Stimulated activated CD4-positive, alpha-beta T cell treated with anti-CD3 and anti-CD28 coated beads, Interleukin-1b, Interleukin-23, amount 100 ng/mL, for 24 hours (primary cell): ENCODE data around the gene AKR1C3.
"Not testable (repeated sequence)": the region's sequence is repeated elsewhere in the genome, so short reads cannot be mapped to it uniquely, and the experiment has no call there.

Experiments used
- DNase-seq, 4 experiments: peaks; one replicate each; pipeline ENCODE4 v3.0.0-alpha.2; 2020; ENCODE audit warnings: low read depth in 4 of 4, low spot score in 1 of 4

The AKR1C3 gene

GRCh38 chr10:5136468-5137087, 42.4 kb downstream of the AKR1C3 start:
- DNase-seq = no peak

- not testable (repeated sequence) for DNase-seq
These were observed 43.5 kb downstream of the AKR1C3 start for GRCh38 chr10:5137699-5138098.

- no peak for DNase-seq
These were observed 48.0 kb downstream of the AKR1C3 start for GRCh38 chr10:5142199-5142598.

- DNase-seq = no peak
These were observed 48.9 kb downstream of the AKR1C3 start for GRCh38 chr10:5143137-5143536.

- no peak for DNase-seq
These were observed 52.7 kb downstream of the AKR1C3 start for GRCh38 chr10:5146920-5147254.

GRCh38 chr10:5147255-5147980, 53.2 kb downstream of the AKR1C3 start:
- DNase-seq = no peak

GRCh38 chr10:5147981-5148677, 53.9 kb downstream of the AKR1C3 start:
- DNase-seq = no peak

GRCh38 chr10:5148678-5149032, 54.4 kb downstream of the AKR1C3 start:
- DNase-seq = no peak

GRCh38 chr10:5151076-5151475, 56.9 kb downstream of the AKR1C3 start:
- DNase-seq = no peak

GRCh38 chr10:5155951-5156350, 61.7 kb downstream of the AKR1C3 start:
- DNase-seq = no peak
